Neural progenitor cell (in vitro differentiated cells): Measurements from ENCODE around the gene SIVA1. TPM values are rescaled to one million over a fixed set of nuclear protein-coding genes. Genes with fewer than 3 reads are reported as not detected.

Source experiments
- DNase-seq: peaks from one replicate; pipeline ENCODE4 v3.0.0-alpha.2; 2016; ENCODE audit warnings: low spot score
- H2AFZ ChIP-seq: fragments of 200-600 bp; sonication (generic); replicated peaks from 2 replicates; pipeline ENCODE4 v1.6.1; 2016; ENCODE audit warnings: antibody characterized with exemption
- H3F3A ChIP-seq: fragments of 200-600 bp; sonication (generic); 2 replicates; pipeline ENCODE4 v1.6.1; 2016; ENCODE audit warnings: antibody characterized with exemption, low read depth
- H3K27ac ChIP-seq: fragments of 200-600 bp; sonication (generic); 2 replicates; pipeline ENCODE4 v1.5.1; 2016; ENCODE audit warnings: mild to moderate bottlenecking
- H3K27me3 ChIP-seq: fragments of 200-600 bp; sonication (generic); 2 replicates; pipeline ENCODE4 v1.6.1; 2016; ENCODE audit warnings: mild to moderate bottlenecking, moderate library complexity
- H3K36me3 ChIP-seq: fragments of 200-600 bp; sonication (generic); 2 replicates; pipeline ENCODE4 v1.5.1; 2016
- H3K4me1 ChIP-seq: fragments of 200-600 bp; sonication (generic); 2 replicates; pipeline ENCODE4 v1.6.1; 2016; ENCODE audit warnings: mixed run types
- H3K4me2 ChIP-seq: fragments of 200-600 bp; sonication (generic); 2 replicates; pipeline ENCODE4 v1.6.1; 2016
- H3K4me3 ChIP-seq: fragments of 200-600 bp; sonication (generic); 2 replicates; pipeline ENCODE4 v1.5.1; 2016
- H3K79me2 ChIP-seq: fragments of 200-600 bp; sonication (generic); 2 replicates; pipeline ENCODE4 v1.6.1; 2016; ENCODE audit warnings: low read depth
- H3K9ac ChIP-seq: fragments of 200-600 bp; sonication (generic); 2 replicates; pipeline ENCODE4 v1.6.1; 2016
- H3K9me3 ChIP-seq: fragments of 200-600 bp; sonication (generic); 2 replicates; pipeline ENCODE4 v1.5.1; 2016; ENCODE audit warnings: low read depth
- H4K20me1 ChIP-seq: fragments of 200-600 bp; sonication (generic); 2 replicates; pipeline ENCODE4 v1.6.1; 2016; ENCODE audit warnings: low read depth
- H3K27ac Mint-ChIP-seq: 3 replicates; pipeline ENCODE4 v1.8.0; 2021; ENCODE audit warnings: mixed read lengths
- H3K27me3 Mint-ChIP-seq: 2 replicates; pipeline ENCODE4 v1.8.0; 2022; ENCODE audit warnings: low read depth, mild to moderate bottlenecking, inconsistent platforms, moderate library complexity, mixed read lengths; ENCODE audit not compliant: insufficient read depth
- H3K36me3 Mint-ChIP-seq: 3 replicates; pipeline ENCODE4 v1.8.0; 2021; ENCODE audit warnings: mixed read lengths
- H3K4me1 Mint-ChIP-seq: 3 replicates; pipeline ENCODE4 v1.8.0; 2021; ENCODE audit warnings: mixed read lengths
- H3K4me3 Mint-ChIP-seq: 3 replicates; pipeline ENCODE4 v1.8.0; 2021; ENCODE audit warnings: mild to moderate bottlenecking, moderate library complexity, mixed read lengths
- H3K9me3 Mint-ChIP-seq: 3 replicates; pipeline ENCODE4 v1.8.0; 2020; ENCODE audit warnings: mixed read lengths
- CTCF ChIP-seq: fragments of 200-600 bp; sonication (generic); IDR thresholded peaks from 2 replicates; pipeline ENCODE4 v1.5.1; 2017; ENCODE audit warnings: antibody characterized with exemption, mild to moderate bottlenecking
- EZH2 ChIP-seq: fragments of 200-600 bp; sonication (generic); IDR thresholded peaks from 2 replicates; pipeline ENCODE4 v1.6.1; 2017; ENCODE audit warnings: antibody characterized with exemption, mild to moderate bottlenecking, moderate library complexity
- EZH2phosphoT487 ChIP-seq: fragments of 200-600 bp; sonication (generic); IDR thresholded peaks from 2 replicates; pipeline ENCODE4 v1.6.1; 2017; ENCODE audit warnings: antibody characterized with exemption
- total RNA-seq: library from RNA; depleted of rRNA; stranded (reverse); fragments of >200 nt; gene quantifications from 2 replicates; pipeline ENCODE4 v1.2.3, GENCODE V29; 2015; ENCODE audit warnings: low replicate concordance

The SIVA1 gene
- total RNA-seq, 1 donor from 2014 or later: 139 TPM

DNA sequence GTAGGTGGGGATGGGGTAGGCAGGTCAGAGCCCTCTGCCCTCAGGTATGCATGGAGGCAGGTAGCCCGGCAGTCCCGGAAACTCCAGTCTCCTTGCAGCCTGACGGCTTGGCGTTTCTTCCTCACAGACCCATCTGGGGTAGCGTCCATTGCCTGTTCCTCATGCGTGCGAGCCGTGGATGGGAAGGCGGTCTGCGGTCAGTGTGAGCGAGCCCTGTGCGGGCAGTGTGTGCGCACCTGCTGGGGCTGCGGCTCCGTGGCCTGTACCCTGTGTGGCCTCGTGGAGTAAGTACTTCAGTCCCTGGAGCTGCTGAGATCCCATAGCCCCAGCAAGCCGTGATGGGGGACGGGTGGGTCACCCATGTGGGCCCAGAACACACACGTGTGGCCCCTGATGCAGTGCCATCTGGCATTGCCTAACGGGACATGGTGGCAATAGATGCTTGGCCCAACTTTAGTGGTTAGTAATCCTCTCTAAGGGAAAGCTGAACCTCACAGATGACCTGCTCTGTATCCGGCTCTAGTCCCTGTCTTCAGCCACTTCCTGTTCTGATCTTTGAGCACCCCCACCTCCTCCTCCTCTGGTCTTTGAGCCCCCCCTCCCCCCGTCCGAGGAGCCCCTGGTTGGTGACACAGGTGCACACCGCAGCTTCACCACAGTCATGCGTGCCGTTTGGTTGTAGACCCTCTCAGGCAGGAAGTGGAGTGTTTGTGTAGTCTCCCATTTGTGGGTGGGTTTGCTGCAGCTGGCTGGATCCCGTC lies 3.7 kb downstream of the SIVA1 start:
- H3K36me3 ChIP-seq: no peaks in the 10 kb centered on the region
- H3K4me1 ChIP-seq: peaks cover 10% of the 10 kb centered on the region
- no peak for DNase-seq
- H3K9me3 ChIP-seq: no peaks in the 10 kb centered on the region
- peaks cover 41% of the 10 kb centered on the region for H3K79me2 ChIP-seq
- Mint-ChIP-seq H3K4me3 (peak overlapping the region; percentile 18), H3K36me3 (peaks cover 18% of the 10 kb centered on the region), H3K9me3 (peaks cover 3% of the 10 kb centered on the region), H3K27ac (no peak overlapping the region), H3K27me3 (peaks cover 4% of the 10 kb centered on the region), H3K4me1 (peaks cover 23% of the 10 kb centered on the region)
- peaks cover 76% of the 10 kb centered on the region for H4K20me1 ChIP-seq
- H3K9ac ChIP-seq: no peak overlapping the region
- H3K27me3 ChIP-seq: no peaks in the 10 kb centered on the region
- H3F3A ChIP-seq: peaks cover 5% of the 10 kb centered on the region
- TF ChIP-seq EZH2 (no peak), CTCF (no peak), EZH2phosphoT487 (no peak)
- H3K4me2 ChIP-seq: no peak overlapping the region
- no peak overlapping the region for H3K27ac ChIP-seq
- no peak overlapping the region for H3K4me3 ChIP-seq
- no peak overlapping the region for H2AFZ ChIP-seq

DNA sequence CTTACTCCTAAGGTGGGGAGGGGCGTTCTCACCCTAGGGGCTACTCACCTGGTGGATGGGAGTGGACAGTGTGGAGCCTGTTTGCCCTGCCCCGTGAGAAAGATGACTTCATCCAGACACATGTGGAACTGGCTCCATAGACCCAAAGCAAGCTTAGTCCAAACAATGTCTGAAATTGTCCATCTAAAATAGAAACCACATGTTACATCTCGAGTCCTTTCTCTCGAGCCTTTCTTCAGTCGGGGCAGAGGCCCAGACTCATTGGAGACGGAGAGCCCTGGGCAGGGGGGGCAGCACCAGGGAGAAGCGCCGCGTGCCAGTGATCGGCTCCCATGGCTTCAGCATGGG lies 4.3 kb downstream of the SIVA1 start:
- Histone ChIP-seq H3K27ac (no peak overlapping the region), H3K9ac (no peak overlapping the region), H3F3A (peaks cover 2% of the 10 kb centered on the region), H3K9me3 (no peaks in the 10 kb centered on the region), H3K4me2 (no peak overlapping the region), H3K4me3 (no peak overlapping the region), H3K4me1 (peaks cover 7% of the 10 kb centered on the region), H4K20me1 (peaks cover 76% of the 10 kb centered on the region), H2AFZ (no peak overlapping the region), H3K79me2 (peaks cover 41% of the 10 kb centered on the region), H3K36me3 (no peaks in the 10 kb centered on the region), H3K27me3 (no peaks in the 10 kb centered on the region)
- Mint-ChIP-seq H3K36me3 (peaks cover 21% of the 10 kb centered on the region), H3K27ac (no peak overlapping the region), H3K9me3 (peaks cover 3% of the 10 kb centered on the region), H3K4me1 (peaks cover 23% of the 10 kb centered on the region), H3K4me3 (no peak overlapping the region), H3K27me3 (peaks cover 4% of the 10 kb centered on the region)
- DNase-seq: no peak
- TF ChIP-seq EZH2 (no peak), EZH2phosphoT487 (no peak), CTCF (no peak)

- Histone ChIP-seq H3K9me3 (no peaks in the 10 kb centered on the region), H3K4me2 (no peak overlapping the region), H3K9ac (no peak overlapping the region), H2AFZ (no peak overlapping the region), H3K27me3 (no peaks in the 10 kb centered on the region), H3K4me1 (peaks cover 7% of the 10 kb centered on the region), H3K36me3 (no peaks in the 10 kb centered on the region), H3K27ac (no peak overlapping the region), H3K79me2 (peaks cover 41% of the 10 kb centered on the region), H3F3A (no peaks in the 10 kb centered on the region), H3K4me3 (no peak overlapping the region), H4K20me1 (peaks cover 76% of the 10 kb centered on the region)
- Mint-ChIP-seq H3K27ac (no peak overlapping the region), H3K36me3 (peaks cover 23% of the 10 kb centered on the region), H3K4me1 (peaks cover 20% of the 10 kb centered on the region), H3K27me3 (peaks cover 2% of the 10 kb centered on the region), H3K9me3 (no peaks in the 10 kb centered on the region), H3K4me3 (no peak overlapping the region)
- DNase-seq: no peak
- TF ChIP-seq EZH2phosphoT487 (no peak), EZH2 (no peak), CTCF (no peak)
These were observed 4.9 kb downstream of the SIVA1 start for GRCh38 chr14:104757681-104758392.
